Parathyroid adenoma (tissue), 2 donors: ENCODE results near the gene LRP11.

ENCODE experiments used
- H2AFZ ChIP-seq: fragments of 300-600 bp; sonication (generic); one replicate; pipeline ENCODE4 v1.7.0; 2017; ENCODE audit warnings: antibody characterized with exemption, mild to moderate bottlenecking
- H3K27ac ChIP-seq: fragments of 300-600 bp; sonication (generic); one replicate; pipeline ENCODE4 v1.7.0; 2017
- H3K27me3 ChIP-seq: fragments of 300-600 bp; sonication (generic); one replicate; pipeline ENCODE4 v1.7.0; 2017; ENCODE audit warnings: low read length; ENCODE audit not compliant: control insufficient read depth, insufficient read depth
- H3K36me3 ChIP-seq: fragments of 300-600 bp; sonication (generic); one replicate; pipeline ENCODE4 v1.7.0; 2017; ENCODE audit warnings: low read length; ENCODE audit not compliant: control insufficient read depth, insufficient read depth
- H3K4me1 ChIP-seq: fragments of 300-600 bp; sonication (generic); one replicate; pipeline ENCODE4 v1.7.0; 2017; ENCODE audit warnings: control low read depth
- H3K4me2 ChIP-seq: fragments of 300-600 bp; sonication (generic); one replicate; pipeline ENCODE4 v1.7.0; 2017; ENCODE audit warnings: low read length
- H3K4me3 ChIP-seq: fragments of 300-600 bp; sonication (generic); one replicate; pipeline ENCODE4 v1.7.0; 2017; ENCODE audit warnings: low read depth, low read length
- H3K79me2 ChIP-seq: fragments of 300-600 bp; sonication (generic); one replicate; pipeline ENCODE4 v1.7.0; 2017; ENCODE audit warnings: control low read depth
- H3K9ac ChIP-seq: fragments of 300-600 bp; sonication (generic); one replicate; pipeline ENCODE4 v1.7.0; 2017; ENCODE audit warnings: mild to moderate bottlenecking
- H3K9me3 ChIP-seq: fragments of 300-600 bp; sonication (generic); one replicate; pipeline ENCODE4 v1.7.0; 2017; ENCODE audit warnings: low read length; ENCODE audit not compliant: control insufficient read depth
- TF ChIP-seq, protein P1 (sequence below): fragments of 300-600 bp; sonication (generic); IDR thresholded peaks from one replicate; pipeline ENCODE4 v1.7.0; 2017; ENCODE audit warnings: antibody characterized with exemption, mild to moderate bottlenecking
- donor health status: primary hyperparathyroidism.

LRP11 gene

DNA sequence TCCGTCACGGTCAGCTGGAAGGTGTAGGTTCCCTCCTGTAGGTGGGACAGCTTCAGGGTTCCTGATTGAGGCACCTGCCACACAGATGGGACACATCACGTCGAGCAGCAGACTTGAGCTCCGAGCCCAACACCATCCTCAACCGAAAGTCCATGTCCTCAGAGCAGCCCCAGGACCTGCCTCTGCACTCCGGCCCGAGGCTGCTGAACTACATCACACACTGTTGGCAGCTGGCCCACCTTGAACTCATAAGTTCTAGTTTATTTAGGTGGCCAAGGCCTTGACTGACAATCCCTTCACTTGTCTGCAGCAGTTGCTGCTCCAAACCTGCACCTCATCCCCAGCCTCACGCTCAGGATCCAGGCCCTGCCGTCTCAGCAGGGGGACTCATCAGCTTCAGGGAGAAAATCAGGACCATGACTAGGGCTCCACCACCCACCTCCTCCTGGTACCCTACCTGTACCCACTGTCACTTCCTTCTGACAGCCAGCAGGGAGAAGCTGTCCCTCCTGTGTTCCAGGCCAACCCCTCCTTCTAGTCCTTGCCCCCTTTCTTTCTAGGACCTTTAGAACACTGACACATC is 21.0 kb downstream of the LRP11 start:
- H3K9ac ChIP-seq: no peak overlapping the region
- H3K4me2 ChIP-seq: no peak overlapping the region
- H3K4me3 ChIP-seq: no peak overlapping the region
- H3K36me3 ChIP-seq: no peaks in the 10 kb centered on the region
- H3K79me2 ChIP-seq: peaks cover 18% of the 10 kb centered on the region
- H3K27ac ChIP-seq: no peak overlapping the region
- H3K9me3 ChIP-seq: no peaks in the 10 kb centered on the region
- TF ChIP-seq, protein P1, sequence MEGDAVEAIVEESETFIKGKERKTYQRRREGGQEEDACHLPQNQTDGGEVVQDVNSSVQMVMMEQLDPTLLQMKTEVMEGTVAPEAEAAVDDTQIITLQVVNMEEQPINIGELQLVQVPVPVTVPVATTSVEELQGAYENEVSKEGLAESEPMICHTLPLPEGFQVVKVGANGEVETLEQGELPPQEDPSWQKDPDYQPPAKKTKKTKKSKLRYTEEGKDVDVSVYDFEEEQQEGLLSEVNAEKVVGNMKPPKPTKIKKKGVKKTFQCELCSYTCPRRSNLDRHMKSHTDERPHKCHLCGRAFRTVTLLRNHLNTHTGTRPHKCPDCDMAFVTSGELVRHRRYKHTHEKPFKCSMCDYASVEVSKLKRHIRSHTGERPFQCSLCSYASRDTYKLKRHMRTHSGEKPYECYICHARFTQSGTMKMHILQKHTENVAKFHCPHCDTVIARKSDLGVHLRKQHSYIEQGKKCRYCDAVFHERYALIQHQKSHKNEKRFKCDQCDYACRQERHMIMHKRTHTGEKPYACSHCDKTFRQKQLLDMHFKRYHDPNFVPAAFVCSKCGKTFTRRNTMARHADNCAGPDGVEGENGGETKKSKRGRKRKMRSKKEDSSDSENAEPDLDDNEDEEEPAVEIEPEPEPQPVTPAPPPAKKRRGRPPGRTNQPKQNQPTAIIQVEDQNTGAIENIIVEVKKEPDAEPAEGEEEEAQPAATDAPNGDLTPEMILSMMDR: no peak
- peaks cover 31% of the 10 kb centered on the region for H3K4me1 ChIP-seq
- H2AFZ ChIP-seq: no peak overlapping the region
- no peaks in the 10 kb centered on the region for H3K27me3 ChIP-seq

DNA sequence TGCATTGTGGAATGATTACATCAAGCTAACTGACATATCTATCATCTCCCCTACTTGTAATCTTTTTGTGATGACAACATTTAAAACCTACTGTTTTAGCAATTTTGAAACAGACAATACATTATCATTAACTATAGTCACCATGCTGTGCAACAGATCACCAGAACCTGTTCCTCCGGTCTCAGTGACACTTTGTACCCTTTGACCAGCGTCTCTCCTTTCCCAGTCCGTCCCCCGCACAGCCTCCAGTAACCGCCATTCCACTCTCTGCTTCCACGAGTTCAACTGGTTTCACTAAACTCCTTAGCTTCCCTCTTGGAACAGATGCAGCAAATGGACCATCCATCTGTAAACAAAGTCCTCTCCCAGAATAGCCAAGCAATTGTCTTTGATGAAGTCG is 21.8 kb downstream of the LRP11 start:
- H3K9me3 ChIP-seq: no peaks in the 10 kb centered on the region
- H3K4me3 ChIP-seq: no peak overlapping the region
- no peaks in the 10 kb centered on the region for H3K36me3 ChIP-seq
- no peaks in the 10 kb centered on the region for H3K27me3 ChIP-seq
- peaks cover 18% of the 10 kb centered on the region for H3K79me2 ChIP-seq
- no peak overlapping the region for H3K4me2 ChIP-seq
- no peak overlapping the region for H2AFZ ChIP-seq
- H3K27ac ChIP-seq: no peak overlapping the region
- H3K9ac ChIP-seq: no peak overlapping the region
- H3K4me1 ChIP-seq: peaks cover 25% of the 10 kb centered on the region
- TF ChIP-seq, protein P1: no peak

DNA sequence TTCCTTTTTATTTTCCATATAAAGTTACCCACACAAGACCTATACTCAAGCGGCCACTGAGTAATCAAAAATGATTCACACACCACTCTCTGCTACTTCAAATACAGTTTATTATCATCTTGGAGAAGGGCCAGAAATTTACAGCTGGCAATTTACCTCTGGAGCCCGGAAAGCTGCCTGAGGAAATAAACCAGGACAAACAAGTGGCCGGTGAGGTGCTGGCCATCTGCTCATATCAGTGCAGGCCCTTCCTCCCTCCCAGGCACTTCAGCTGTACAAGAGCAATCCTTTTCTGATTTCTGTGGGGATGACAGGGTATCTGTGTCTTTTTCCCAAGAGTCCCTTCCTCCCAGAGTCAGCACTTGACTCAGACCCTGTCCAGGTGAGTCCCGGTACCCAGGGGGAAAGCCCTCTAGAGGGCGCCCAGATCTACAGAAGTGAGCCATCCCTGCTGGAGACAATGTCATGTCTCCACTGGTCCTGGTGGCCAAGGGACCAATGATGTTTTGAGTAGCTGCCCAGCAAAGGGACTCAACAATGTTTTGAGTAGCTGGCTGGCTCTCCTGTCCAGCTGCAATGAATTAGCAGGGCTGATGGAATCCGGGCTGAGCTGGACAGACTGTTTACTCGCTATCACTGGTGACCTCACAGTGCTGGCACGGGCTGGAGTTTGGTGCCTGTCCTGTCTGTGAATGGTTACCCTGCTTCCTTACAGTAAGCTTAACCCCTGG is 23.6 kb downstream of the LRP11 start:
- Histone ChIP-seq H3K9me3 (no peaks in the 10 kb centered on the region), H3K27ac (peak overlapping the region; percentile 5), H3K27me3 (no peaks in the 10 kb centered on the region), H3K4me3 (no peak overlapping the region), H3K36me3 (no peaks in the 10 kb centered on the region), H3K4me1 (peaks cover 12% of the 10 kb centered on the region), H3K4me2 (no peak overlapping the region), H3K79me2 (peaks cover 18% of the 10 kb centered on the region), H3K9ac (no peak overlapping the region), H2AFZ (no peak overlapping the region)
- TF ChIP-seq, protein P1: peak; percentile 79

DNA sequence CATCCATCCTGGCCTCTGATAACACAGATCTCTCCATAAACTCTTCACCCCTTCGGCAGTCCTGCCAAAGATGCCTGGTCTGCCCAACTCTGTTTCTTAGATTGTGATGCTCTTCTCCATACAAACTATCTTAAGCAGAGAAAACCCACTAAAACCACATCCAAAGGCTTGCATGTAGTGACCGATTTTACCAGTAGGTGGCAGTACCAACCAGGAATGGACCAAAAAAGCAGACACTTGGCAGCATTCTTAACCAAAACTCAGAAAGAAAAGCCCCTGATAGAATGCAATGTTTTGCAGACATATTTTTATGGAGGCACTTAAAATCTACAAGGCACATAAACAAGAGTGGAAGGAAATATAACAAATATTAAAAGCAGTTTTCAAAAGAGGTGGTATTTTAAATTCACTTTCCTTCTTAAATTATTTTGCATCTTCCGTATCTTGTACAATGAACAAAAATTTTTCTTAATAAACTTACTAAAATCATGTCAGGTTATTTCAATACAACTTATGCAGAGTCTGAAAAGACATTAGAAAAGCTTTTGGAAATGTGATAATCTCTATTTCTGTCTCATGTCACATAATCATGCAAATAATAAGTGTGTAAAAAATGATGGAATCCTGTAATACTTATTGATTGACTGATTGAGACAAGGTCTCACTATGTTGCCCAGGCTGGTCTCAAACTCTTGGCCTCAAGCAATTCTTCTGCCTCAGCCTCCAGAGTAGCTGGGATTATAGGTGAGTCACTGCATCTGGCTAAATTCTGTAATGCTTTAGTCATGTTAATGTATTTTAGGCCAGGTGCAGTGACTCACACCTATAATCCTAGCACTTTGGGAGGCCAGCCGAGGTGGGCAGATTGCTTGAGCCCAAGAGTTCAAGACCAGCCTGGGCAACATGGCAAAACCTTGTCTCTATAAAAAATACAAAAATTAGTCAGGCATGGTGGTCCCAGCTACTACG is 29.4 kb downstream of the LRP11 start:
- H3K9me3 ChIP-seq: no peaks in the 10 kb centered on the region
- no peak overlapping the region for H3K4me3 ChIP-seq
- no peaks in the 10 kb centered on the region for H3K36me3 ChIP-seq
- TF ChIP-seq, protein P1: peak; percentile 97
- H3K27me3 ChIP-seq: no peaks in the 10 kb centered on the region
- H3K27ac ChIP-seq: no peak overlapping the region
- peaks cover 16% of the 10 kb centered on the region for H3K4me1 ChIP-seq
- H3K9ac ChIP-seq: no peak overlapping the region
- no peak overlapping the region for H3K4me2 ChIP-seq
- no peak overlapping the region for H2AFZ ChIP-seq
- H3K79me2 ChIP-seq: peaks cover 10% of the 10 kb centered on the region
